Retina (tissue), 1 donor: ENCODE measurements around the gene TDRD9.

Experiments used
- DNase-seq: peaks from one replicate; pipeline ENCODE4 v3.0.0-alpha.2; 2016

Gene TDRD9

GRCh38 chr14:103989964-103990363 lies 61.7 kb downstream of the TDRD9 start:
- no peak for DNase-seq

GRCh38 chr14:103994535-103995184 lies 66.4 kb downstream of the TDRD9 start:
- no peak for DNase-seq

- no peak for DNase-seq
Observed at GRCh38 chr14:103995876-103996275, 67.6 kb downstream of the TDRD9 start.

GRCh38 chr14:103997391-103997790 lies 69.1 kb downstream of the TDRD9 start:
- DNase-seq = no peak

GRCh38 chr14:103998027-103998426 lies 69.8 kb downstream of the TDRD9 start:
- no peak for DNase-seq

GRCh38 chr14:103999795-104000440 lies 71.7 kb downstream of the TDRD9 start:
- no peak for DNase-seq

GRCh38 chr14:104001003-104001402 lies 72.7 kb downstream of the TDRD9 start:
- no peak for DNase-seq

- no peak for DNase-seq
Observed at GRCh38 chr14:104003616-104004015, 75.4 kb downstream of the TDRD9 start.

GRCh38 chr14:104004849-104005248 lies 76.6 kb downstream of the TDRD9 start:
- no peak for DNase-seq

- DNase-seq = no peak
Observed at GRCh38 chr14:104005489-104005888, 77.2 kb downstream of the TDRD9 start.

- DNase-seq = no peak
Observed at GRCh38 chr14:104007121-104007520, 78.9 kb downstream of the TDRD9 start.

- no peak for DNase-seq
Observed at GRCh38 chr14:104009297-104009696, 81.0 kb downstream of the TDRD9 start.

- no peak for DNase-seq
Observed at GRCh38 chr14:104011824-104012517, 83.7 kb downstream of the TDRD9 start.

GRCh38 chr14:104014764-104015163 lies 86.5 kb downstream of the TDRD9 start:
- no peak for DNase-seq

- DNase-seq = no peak
Observed at GRCh38 chr14:104016873-104017650, 88.8 kb downstream of the TDRD9 start.

- DNase-seq = no peak
Observed at GRCh38 chr14:104019029-104019428, 90.8 kb downstream of the TDRD9 start.

GRCh38 chr14:104019806-104020205 lies 91.5 kb downstream of the TDRD9 start:
- no peak for DNase-seq

- DNase-seq = no peak
Observed at GRCh38 chr14:104020471-104020870, 92.2 kb downstream of the TDRD9 start.

GRCh38 chr14:104023325-104024055 lies 95.2 kb downstream of the TDRD9 start:
- DNase-seq = no peak

- DNase-seq = no peak
Observed at GRCh38 chr14:104025534-104025933, 97.3 kb downstream of the TDRD9 start.

GRCh38 chr14:104026024-104026423 lies 97.8 kb downstream of the TDRD9 start:
- DNase-seq = no peak

- DNase-seq = no peak
Observed at GRCh38 chr14:104030958-104031357, 102.7 kb downstream of the TDRD9 start.

GRCh38 chr14:104031384-104031783 lies 103.1 kb downstream of the TDRD9 start:
- DNase-seq = no peak
